ENCODE data around the gene GLG1. TPM values are rescaled to one million over a fixed set of nuclear protein-coding genes. Genes with fewer than 3 reads are reported as not detected.

Gene GLG1
- total RNA-seq, 1 experiment from 2014 or later, result 237 TPM

DNA sequence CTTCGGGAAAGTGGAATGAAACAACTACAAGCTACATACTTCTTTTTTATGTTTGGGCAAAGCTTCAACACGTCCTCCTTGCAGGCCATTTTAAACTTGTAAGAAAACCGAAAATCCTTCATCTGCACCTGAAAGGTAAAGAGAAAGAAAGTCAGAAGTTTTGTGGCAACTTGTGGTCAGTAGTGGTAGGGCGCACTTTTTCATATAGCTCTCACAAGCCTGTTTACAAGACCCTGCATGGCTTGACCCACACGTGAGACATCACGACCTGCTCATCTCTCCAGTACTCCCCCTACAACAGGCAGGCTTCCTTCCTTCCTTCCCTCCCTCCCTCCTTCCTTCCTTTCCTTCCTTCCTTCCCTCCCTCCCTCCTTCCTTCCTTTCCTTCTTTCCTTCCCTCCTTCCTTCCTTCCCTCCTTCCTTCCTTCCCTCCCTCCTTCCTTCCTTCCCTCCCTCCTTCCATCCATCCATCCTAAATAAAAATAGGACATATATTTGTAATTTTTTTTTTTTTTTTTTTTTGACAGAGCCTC, 136.9 kb downstream of the GLG1 start (continued):
- TF ChIP-seq, protein P1, sequence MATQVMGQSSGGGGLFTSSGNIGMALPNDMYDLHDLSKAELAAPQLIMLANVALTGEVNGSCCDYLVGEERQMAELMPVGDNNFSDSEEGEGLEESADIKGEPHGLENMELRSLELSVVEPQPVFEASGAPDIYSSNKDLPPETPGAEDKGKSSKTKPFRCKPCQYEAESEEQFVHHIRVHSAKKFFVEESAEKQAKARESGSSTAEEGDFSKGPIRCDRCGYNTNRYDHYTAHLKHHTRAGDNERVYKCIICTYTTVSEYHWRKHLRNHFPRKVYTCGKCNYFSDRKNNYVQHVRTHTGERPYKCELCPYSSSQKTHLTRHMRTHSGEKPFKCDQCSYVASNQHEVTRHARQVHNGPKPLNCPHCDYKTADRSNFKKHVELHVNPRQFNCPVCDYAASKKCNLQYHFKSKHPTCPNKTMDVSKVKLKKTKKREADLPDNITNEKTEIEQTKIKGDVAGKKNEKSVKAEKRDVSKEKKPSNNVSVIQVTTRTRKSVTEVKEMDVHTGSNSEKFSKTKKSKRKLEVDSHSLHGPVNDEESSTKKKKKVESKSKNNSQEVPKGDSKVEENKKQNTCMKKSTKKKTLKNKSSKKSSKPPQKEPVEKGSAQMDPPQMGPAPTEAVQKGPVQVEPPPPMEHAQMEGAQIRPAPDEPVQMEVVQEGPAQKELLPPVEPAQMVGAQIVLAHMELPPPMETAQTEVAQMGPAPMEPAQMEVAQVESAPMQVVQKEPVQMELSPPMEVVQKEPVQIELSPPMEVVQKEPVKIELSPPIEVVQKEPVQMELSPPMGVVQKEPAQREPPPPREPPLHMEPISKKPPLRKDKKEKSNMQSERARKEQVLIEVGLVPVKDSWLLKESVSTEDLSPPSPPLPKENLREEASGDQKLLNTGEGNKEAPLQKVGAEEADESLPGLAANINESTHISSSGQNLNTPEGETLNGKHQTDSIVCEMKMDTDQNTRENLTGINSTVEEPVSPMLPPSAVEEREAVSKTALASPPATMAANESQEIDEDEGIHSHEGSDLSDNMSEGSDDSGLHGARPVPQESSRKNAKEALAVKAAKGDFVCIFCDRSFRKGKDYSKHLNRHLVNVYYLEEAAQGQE (IDR thresholded peaks at IDR 0.05; ENCODE audit: low read depth), result no peak
- TF ChIP-seq ZFX (IDR thresholded peaks at IDR 0.05), result no peak

DNA sequence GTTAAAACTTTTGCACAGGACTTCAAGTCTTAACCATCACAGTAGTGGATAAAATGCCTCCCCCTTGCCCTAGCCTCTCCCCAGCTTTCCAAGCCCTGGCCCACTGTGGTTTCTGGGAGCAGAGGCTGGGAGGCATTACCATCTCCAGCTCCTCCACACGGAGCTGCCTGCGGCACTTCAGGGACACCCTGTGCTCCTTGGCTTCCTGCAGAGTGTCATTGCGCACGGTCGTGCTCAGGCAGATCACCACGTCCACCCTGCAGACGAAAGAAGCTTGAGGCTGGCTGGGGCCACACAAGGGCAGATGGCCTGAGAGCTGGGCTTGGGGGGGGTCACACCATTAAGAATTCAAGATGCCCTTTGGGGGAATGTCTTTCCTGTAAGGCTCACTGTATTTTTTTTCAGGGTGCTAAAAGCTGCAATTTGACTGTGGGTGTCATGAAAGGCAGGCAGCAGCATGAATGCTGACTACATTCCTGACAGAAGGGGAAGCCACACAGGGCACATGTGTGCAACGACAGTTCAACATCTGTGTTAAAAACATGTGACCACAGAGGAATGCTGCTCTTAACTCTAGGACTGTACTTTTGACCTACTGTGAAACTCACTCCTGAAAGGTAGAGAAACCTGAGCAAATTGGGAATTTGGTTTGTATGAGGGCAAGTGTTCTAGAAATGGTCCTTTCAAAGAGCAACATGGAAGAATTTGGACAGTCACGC, 137.9 kb downstream of the GLG1 start:
- no peak overlapping the region for H3K4me3 ChIP-seq (replicated peaks in 1 of 2; ENCODE audit: low read depth in 1 of 2, low read length in 2 of 2)
- no peak overlapping the region for H2AFZ ChIP-seq (ENCODE audit: low read depth, low read length, poor library complexity, severe bottlenecking)
- H3K4me2 ChIP-seq (ENCODE audit: low read length), result no peak overlapping the region
- H3K27me3 ChIP-seq (ENCODE audit: insufficient read depth, low read length), result no peaks in the 10 kb centered on the region
- H3K27ac ChIP-seq (ENCODE audit: low read depth, low read length), result no peak overlapping the region
- ChIA-PET CTCF (no interaction called here), POLR2A (interaction anchor here (0.6 kb wide), 1 partner anchor 8 kb away, joined by 3 read pairs; no protein-coding TSS in a partner anchor), RAD21 (ENCODE audit: low non-redundant PET in 1 of 2, low total read pairs in 2 of 2, uncharacterized antibody in 2 of 2, unreplicated experiment in 2 of 2) (no interaction called here)
- DNase-seq (ENCODE audit: low read depth, low spot score) (no peak), ATAC-seq (no peak)
- no peaks in the 10 kb centered on the region for H3K79me2 ChIP-seq (ENCODE audit: insufficient read depth, low read length)
- no peaks in the 10 kb centered on the region for H4K20me1 ChIP-seq (ENCODE audit: insufficient read depth)
- no peak overlapping the region for H3K9ac ChIP-seq (ENCODE audit: low read length)
- H3K9me3 ChIP-seq (ENCODE audit: control insufficient read depth in 1 of 2, insufficient read depth in 1 of 2, low read depth in 1 of 2, low read length in 2 of 2), result no peaks in the 10 kb centered on the region
- no peaks in the 10 kb centered on the region for H3K9me2 ChIP-seq (ENCODE audit: insufficient read depth)
- intact Hi-C loops (cut with micrococcal nuclease), result no loop called here
- H3K36me3 ChIP-seq (ENCODE audit: control insufficient read depth in 1 of 2, insufficient read depth in 2 of 2, low read length in 2 of 2), result peaks cover 66 to 74% of the 10 kb centered on the region in 2 experiments
- H3K4me1 ChIP-seq (ENCODE audit: control insufficient read depth in 1 of 2, insufficient read depth in 2 of 2, low read length in 2 of 2), result no peaks in the 10 kb centered on the region
- BruUV-seq (replicated peaks), result no TSS peak
- no peak for TF ChIP-seq SIN3A (IDR thresholded peaks at IDR 0.05; ENCODE audit: low read depth)
- no peak for TF ChIP-seq TCF7L2 (IDR thresholded peaks at IDR 0.05; ENCODE audit: borderline replicate concordance, extremely low read depth, insufficient read depth, insufficient read length)
- TF ChIP-seq, protein P2, sequence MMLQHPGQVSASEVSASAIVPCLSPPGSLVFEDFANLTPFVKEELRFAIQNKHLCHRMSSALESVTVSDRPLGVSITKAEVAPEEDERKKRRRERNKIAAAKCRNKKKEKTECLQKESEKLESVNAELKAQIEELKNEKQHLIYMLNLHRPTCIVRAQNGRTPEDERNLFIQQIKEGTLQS (IDR thresholded peaks at IDR 0.05), result no peak
- no peak for TF ChIP-seq JUND (IDR thresholded peaks at IDR 0.05)
- TF ChIP-seq CEBPB (IDR thresholded peaks at IDR 0.05; ENCODE audit: low read depth), result no peak
- TF ChIP-seq SP1 (IDR thresholded peaks at IDR 0.05; ENCODE audit: low read depth), result no peak
- TF ChIP-seq ZNF274 (IDR thresholded peaks at IDR 0.05; ENCODE audit: low read depth, low read length), result no peak
- TF ChIP-seq SRF (IDR thresholded peaks at IDR 0.05; ENCODE audit: low read depth), result no peak
- TF ChIP-seq, protein P3, sequence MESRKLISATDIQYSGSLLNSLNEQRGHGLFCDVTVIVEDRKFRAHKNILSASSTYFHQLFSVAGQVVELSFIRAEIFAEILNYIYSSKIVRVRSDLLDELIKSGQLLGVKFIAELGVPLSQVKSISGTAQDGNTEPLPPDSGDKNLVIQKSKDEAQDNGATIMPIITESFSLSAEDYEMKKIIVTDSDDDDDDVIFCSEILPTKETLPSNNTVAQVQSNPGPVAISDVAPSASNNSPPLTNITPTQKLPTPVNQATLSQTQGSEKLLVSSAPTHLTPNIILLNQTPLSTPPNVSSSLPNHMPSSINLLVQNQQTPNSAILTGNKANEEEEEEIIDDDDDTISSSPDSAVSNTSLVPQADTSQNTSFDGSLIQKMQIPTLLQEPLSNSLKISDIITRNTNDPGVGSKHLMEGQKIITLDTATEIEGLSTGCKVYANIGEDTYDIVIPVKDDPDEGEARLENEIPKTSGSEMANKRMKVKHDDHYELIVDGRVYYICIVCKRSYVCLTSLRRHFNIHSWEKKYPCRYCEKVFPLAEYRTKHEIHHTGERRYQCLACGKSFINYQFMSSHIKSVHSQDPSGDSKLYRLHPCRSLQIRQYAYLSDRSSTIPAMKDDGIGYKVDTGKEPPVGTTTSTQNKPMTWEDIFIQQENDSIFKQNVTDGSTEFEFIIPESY (IDR thresholded peaks at IDR 0.05; ENCODE audit: extremely low read depth, insufficient replicate concordance, low read length), result no peak
- no peak for TF ChIP-seq ELF1 (IDR thresholded peaks at IDR 0.05; ENCODE audit: borderline replicate concordance, low read depth)
- TF ChIP-seq RAD21 (IDR thresholded peaks at IDR 0.05; ENCODE audit: low read depth), result no peak
- TF ChIP-seq, protein P4, sequence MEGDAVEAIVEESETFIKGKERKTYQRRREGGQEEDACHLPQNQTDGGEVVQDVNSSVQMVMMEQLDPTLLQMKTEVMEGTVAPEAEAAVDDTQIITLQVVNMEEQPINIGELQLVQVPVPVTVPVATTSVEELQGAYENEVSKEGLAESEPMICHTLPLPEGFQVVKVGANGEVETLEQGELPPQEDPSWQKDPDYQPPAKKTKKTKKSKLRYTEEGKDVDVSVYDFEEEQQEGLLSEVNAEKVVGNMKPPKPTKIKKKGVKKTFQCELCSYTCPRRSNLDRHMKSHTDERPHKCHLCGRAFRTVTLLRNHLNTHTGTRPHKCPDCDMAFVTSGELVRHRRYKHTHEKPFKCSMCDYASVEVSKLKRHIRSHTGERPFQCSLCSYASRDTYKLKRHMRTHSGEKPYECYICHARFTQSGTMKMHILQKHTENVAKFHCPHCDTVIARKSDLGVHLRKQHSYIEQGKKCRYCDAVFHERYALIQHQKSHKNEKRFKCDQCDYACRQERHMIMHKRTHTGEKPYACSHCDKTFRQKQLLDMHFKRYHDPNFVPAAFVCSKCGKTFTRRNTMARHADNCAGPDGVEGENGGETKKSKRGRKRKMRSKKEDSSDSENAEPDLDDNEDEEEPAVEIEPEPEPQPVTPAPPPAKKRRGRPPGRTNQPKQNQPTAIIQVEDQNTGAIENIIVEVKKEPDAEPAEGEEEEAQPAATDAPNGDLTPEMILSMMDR (IDR thresholded peaks at IDR 0.05 in 2 of 3, conservative IDR thresholded peaks at IDR 0.05 in 1 of 3; ENCODE audit: borderline replicate concordance in 1 of 3, insufficient read depth in 1 of 3, low read depth in 2 of 3, low read length in 2 of 3), result no peak
- TF ChIP-seq ZFX (IDR thresholded peaks at IDR 0.05), result no peak
- no peak for TF ChIP-seq EZH2phosphoT487 (IDR thresholded peaks at IDR 0.05; ENCODE audit: borderline replicate concordance)
- TF ChIP-seq CBX3 (IDR thresholded peaks at IDR 0.05; ENCODE audit: low read depth), result no peak
